GM23248 (cell line): ENCODE measurements around the gene SMYD3.
"Not testable (repeated sequence)": the region's sequence is repeated elsewhere in the genome, so short reads cannot be mapped to it uniquely, and the experiment has no call there.

Experiments used
- EZH2 ChIP-seq: fragments of 200-600 bp; sonication (generic); IDR thresholded peaks from 2 replicates; pipeline ENCODE4 v1.6.1; 2018; ENCODE audit warnings: antibody characterized with exemption, mild to moderate bottlenecking; ENCODE audit not compliant: insufficient read depth, poor library complexity, severe bottlenecking
- EZH2phosphoT487 ChIP-seq: fragments of 200-600 bp; sonication (generic); IDR thresholded peaks from 2 replicates; pipeline ENCODE4 v1.6.1; 2018; ENCODE audit warnings: antibody characterized with exemption, moderate library complexity, mild to moderate bottlenecking, low read depth; ENCODE audit not compliant: insufficient read depth

DNA sequence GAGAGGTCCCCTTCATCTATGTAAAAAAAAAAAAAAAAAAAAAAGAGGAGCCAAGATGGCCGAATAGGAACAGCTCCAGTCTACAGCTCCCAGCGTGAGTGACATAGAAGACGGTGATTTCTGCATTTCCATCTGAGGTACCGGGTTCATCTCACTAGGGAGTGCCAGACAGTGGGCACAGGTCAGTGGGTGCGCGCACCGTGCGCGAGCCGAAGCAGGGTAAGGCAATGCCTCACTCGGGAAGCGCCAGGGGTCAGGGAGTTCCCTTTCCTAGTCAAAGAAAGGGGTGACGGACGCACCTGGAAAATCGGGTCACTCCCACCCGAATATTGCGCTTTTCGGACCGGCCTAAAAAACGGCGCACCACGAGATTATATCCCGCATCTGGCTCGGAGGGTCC lies 690.6 kb downstream of the SMYD3 start:
- TF ChIP-seq EZH2, EZH2phosphoT487: not testable (repeated sequence)
